HG03469 (cell line): Measurements from ENCODE around the gene BTBD10.

ENCODE experiments used
- ATAC-seq: cut with Tn5 transposase; IDR thresholded peaks from one replicate; pipeline ENCODE4 v1.9.1; 2021; ENCODE audit warnings: mild to moderate bottlenecking, moderate library complexity, moderate number of reproducible peaks; ENCODE audit not compliant: unreplicated experiment

The BTBD10 gene

GRCh38 chr11:13341026-13341425 is 122.0 kb downstream of the BTBD10 start:
- no peak for ATAC-seq

GRCh38 chr11:13339195-13340153 is 123.5 kb downstream of the BTBD10 start:
- ATAC-seq, result no peak

GRCh38 chr11:13338427-13339069 is 124.5 kb downstream of the BTBD10 start:
- no peak for ATAC-seq

GRCh38 chr11:13338019-13338426 is 125.0 kb downstream of the BTBD10 start:
- ATAC-seq, result no peak
